ENCODE data around the gene RETREG3. TPM values are rescaled to one million over a fixed set of nuclear protein-coding genes. Genes with fewer than 3 reads are reported as not detected.
A peak's percentile ranks its signal among the peaks of the same experiment; 100 is the strongest.

RETREG3 gene
- total and polyA plus RNA-seq, 4 donors, result 16.1 to 62.7 (median 44.5) TPM

DNA sequence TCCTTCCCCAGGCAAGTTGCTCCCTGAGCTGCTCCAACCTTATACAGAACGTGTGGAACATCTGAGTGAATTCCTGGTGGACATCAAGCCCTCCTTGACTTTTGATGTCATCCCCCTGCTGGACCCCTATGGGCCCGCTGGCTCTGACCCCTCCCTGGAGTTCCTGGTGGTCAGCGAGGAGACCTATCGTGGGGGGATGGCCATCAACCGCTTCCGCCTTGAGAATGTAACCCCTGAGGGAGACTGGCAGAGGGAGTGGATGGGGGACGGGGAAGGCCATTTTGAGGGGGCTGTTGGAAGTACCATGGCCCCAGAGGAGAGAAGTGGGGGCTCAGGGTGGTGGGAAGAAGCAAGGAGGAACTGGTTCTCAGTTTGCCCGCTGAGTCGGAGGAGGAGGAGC is 45.2 kb downstream of the RETREG3 start:
- WGBS, 2 donors, result 75 to 85% methylated on average over 9 of the region's 9 CpGs
- Histone ChIP-seq H3K36me3 (ENCODE audit: control insufficient read depth in 4 of 4, insufficient read depth in 4 of 4, low read length in 4 of 4) (peaks cover under 1 to 27% (median 24%) of the 10 kb centered on the region in 4 donors), H3K4me1 (ENCODE audit: control insufficient read depth in 5 of 5, insufficient read depth in 5 of 5, low read length in 5 of 5) (peaks cover 3 to 37% (median 18%) of the 10 kb centered on the region in 5 donors), H3K27ac (ENCODE audit: low read depth in 1 of 2, low read length in 1 of 2) (peak overlapping the region in 1 of 2 donors; percentile 10), H3K4me3 (no peak overlapping the region), H3K9me3 (ENCODE audit: control insufficient read depth in 4 of 4, insufficient read depth in 3 of 4, low read length in 3 of 4) (no peaks in the 10 kb centered on the region), H3K9ac (ENCODE audit: insufficient read depth in 1 of 2, low read length in 2 of 2) (no peak overlapping the region), H3K27me3 (ENCODE audit: control insufficient read depth in 3 of 3, insufficient read depth in 3 of 3, low read length in 2 of 3) (no peaks in the 10 kb centered on the region)
- DNase-seq (no peak), ATAC-seq (ENCODE audit: insufficient read depth, low FRiP score) (no peak)
- TF ChIP-seq, protein P1, sequence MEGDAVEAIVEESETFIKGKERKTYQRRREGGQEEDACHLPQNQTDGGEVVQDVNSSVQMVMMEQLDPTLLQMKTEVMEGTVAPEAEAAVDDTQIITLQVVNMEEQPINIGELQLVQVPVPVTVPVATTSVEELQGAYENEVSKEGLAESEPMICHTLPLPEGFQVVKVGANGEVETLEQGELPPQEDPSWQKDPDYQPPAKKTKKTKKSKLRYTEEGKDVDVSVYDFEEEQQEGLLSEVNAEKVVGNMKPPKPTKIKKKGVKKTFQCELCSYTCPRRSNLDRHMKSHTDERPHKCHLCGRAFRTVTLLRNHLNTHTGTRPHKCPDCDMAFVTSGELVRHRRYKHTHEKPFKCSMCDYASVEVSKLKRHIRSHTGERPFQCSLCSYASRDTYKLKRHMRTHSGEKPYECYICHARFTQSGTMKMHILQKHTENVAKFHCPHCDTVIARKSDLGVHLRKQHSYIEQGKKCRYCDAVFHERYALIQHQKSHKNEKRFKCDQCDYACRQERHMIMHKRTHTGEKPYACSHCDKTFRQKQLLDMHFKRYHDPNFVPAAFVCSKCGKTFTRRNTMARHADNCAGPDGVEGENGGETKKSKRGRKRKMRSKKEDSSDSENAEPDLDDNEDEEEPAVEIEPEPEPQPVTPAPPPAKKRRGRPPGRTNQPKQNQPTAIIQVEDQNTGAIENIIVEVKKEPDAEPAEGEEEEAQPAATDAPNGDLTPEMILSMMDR (IDR thresholded peaks at IDR 0.05; ENCODE audit: control extremely low read depth, extremely low read depth), result no peak

DNA sequence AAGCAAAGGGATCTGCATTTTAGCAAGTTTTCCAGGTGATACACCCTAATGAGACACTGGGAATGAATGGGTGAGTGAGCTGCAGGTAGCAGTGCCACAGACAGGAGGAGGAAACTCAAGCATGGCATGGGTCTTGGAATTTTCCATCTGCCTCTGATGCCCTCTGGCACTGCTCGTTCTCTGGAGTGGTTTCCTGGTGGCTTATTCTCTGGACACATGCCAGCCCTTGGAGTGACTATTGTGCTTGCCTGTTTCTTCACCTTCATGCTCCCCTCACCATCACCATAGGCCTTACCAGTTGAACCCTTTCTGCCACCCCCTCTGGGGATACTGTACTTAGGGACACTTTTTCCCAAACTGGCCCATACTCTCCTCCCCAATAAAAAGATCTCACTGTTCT is 45.6 kb downstream of the RETREG3 start:
- 0 to 18% methylated on average over 1 of the region's 1 CpG for WGBS, 2 donors
- H3K36me3 ChIP-seq (ENCODE audit: control insufficient read depth in 4 of 4, insufficient read depth in 4 of 4, low read length in 4 of 4), result peaks cover 0 to 24% (median 20%) of the 10 kb centered on the region in 4 donors
- TF ChIP-seq, protein P1 (IDR thresholded peaks at IDR 0.05; ENCODE audit: control extremely low read depth, extremely low read depth), result no peak
- H3K4me3 ChIP-seq, result no peak overlapping the region
- ATAC-seq (ENCODE audit: insufficient read depth, low FRiP score) (no peak), DNase-seq (no peak)
- no peaks in the 10 kb centered on the region for H3K9me3 ChIP-seq (ENCODE audit: control insufficient read depth in 4 of 4, insufficient read depth in 3 of 4, low read length in 3 of 4)
- H3K27me3 ChIP-seq (ENCODE audit: control insufficient read depth in 3 of 3, insufficient read depth in 3 of 3, low read length in 2 of 3), result no peaks in the 10 kb centered on the region
- peak overlapping the region in 1 of 2 donors; percentile 10 for H3K27ac ChIP-seq (ENCODE audit: low read depth in 1 of 2, low read length in 1 of 2)
- H3K9ac ChIP-seq (ENCODE audit: insufficient read depth in 1 of 2, low read length in 2 of 2), result peak overlapping the region in 1 of 2 donors; percentile 62
- H3K4me1 ChIP-seq (ENCODE audit: control insufficient read depth in 5 of 5, insufficient read depth in 5 of 5, low read length in 5 of 5), result peaks cover 3 to 37% (median 18%) of the 10 kb centered on the region in 5 donors

DNA sequence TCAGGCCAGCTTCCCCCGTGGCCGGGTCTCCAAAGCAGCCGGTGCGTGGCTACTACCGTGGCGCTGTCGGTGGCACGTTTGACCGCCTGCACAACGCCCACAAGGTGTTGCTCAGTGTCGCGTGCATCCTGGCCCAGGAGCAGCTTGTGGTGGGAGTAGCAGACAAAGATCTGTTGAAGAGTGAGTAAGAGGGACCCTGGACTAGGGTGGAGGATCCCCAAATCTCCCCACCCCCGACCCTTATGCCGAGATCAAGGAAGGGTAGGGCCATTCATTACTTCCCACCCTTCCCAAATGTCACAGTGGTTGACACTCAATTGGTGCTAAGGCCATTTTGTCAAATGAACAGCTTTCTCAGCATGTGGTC is 46.0 kb downstream of the RETREG3 start:
- DNase-seq (no peak), ATAC-seq (ENCODE audit: insufficient read depth, low FRiP score) (no peak)
- TF ChIP-seq, protein P1 (IDR thresholded peaks at IDR 0.05; ENCODE audit: control extremely low read depth, extremely low read depth), result no peak
- H3K27ac ChIP-seq (ENCODE audit: low read depth in 1 of 2, low read length in 1 of 2), result peak overlapping the region in 1 of 2 donors; percentile 94
- H3K4me1 ChIP-seq (ENCODE audit: control insufficient read depth in 5 of 5, insufficient read depth in 5 of 5, low read length in 5 of 5), result peaks cover 3 to 34% (median 18%) of the 10 kb centered on the region in 5 donors
- no peaks in the 10 kb centered on the region for H3K27me3 ChIP-seq (ENCODE audit: control insufficient read depth in 3 of 3, insufficient read depth in 3 of 3, low read length in 2 of 3)
- 76 to 80% methylated on average over 14 of the region's 14 CpGs for WGBS, 2 donors
- H3K36me3 ChIP-seq (ENCODE audit: control insufficient read depth in 4 of 4, insufficient read depth in 4 of 4, low read length in 4 of 4), result peaks cover 0 to 22% (median 18%) of the 10 kb centered on the region in 4 donors
- H3K4me3 ChIP-seq, result peak overlapping the region; percentile 97
- no peaks in the 10 kb centered on the region for H3K9me3 ChIP-seq (ENCODE audit: control insufficient read depth in 4 of 4, insufficient read depth in 3 of 4, low read length in 3 of 4)
- H3K9ac ChIP-seq (ENCODE audit: insufficient read depth in 1 of 2, low read length in 2 of 2), result peak overlapping the region; percentile 24 to 78
